Measurements from ENCODE around the gene RNF2. TPM values are rescaled to one million over a fixed set of nuclear protein-coding genes. Genes with fewer than 3 reads are reported as not detected.

The RNF2 gene
- total and polyA plus RNA-seq, 10 of the 15 experiments (the other 5 are each of a cell fraction or from before 2014, with no cell fraction given) = 4.8 to 36.3 (median 15.1) TPM

- H3K9ac ChIP-seq (ENCODE audit: control insufficient read depth, insufficient read depth, low read length) = no peak overlapping the region
- RAD21 ChIA-PET (ENCODE audit: unreplicated experiment) = no interaction called here
These were observed 35.1 kb downstream of the RNF2 start for GRCh38 chr1:185080422-185080821.

More at GRCh38 chr1:185080422-185080821, 35.1 kb downstream of the RNF2 start:
- no TSS peak for BruUV-seq (replicated peaks)
- no peak overlapping the region for H3K4me2 ChIP-seq (ENCODE audit: control insufficient read depth, insufficient read depth)
- no peaks in the 10 kb centered on the region for H4K20me1 ChIP-seq (ENCODE audit: control insufficient read depth, insufficient read depth)
- H3K79me2 ChIP-seq (ENCODE audit: control insufficient read depth, insufficient read depth, low read length) = no peaks in the 10 kb centered on the region
- ChIA-PET CTCF (no interaction called here), SMC1A (ENCODE audit: uncharacterized antibody, unreplicated experiment) (interaction anchor here (1.3 kb wide), 1 partner anchor 24 kb away, joined by 3 read pairs; no protein-coding TSS in a partner anchor), POLR2A (interaction anchor here (0.6 kb wide), 1 partner anchor 291 kb away, joined by 5 read pairs; no protein-coding TSS in a partner anchor)
- H3K9me3 ChIP-seq (replicated peaks; ENCODE audit: control insufficient read depth, insufficient read depth, low read length) = no peaks in the 10 kb centered on the region; the same call in 1 of the 3 replicates
- no peak overlapping the region for H2AFZ ChIP-seq (ENCODE audit: control insufficient read depth, low read depth, low read length)
- no peak overlapping the region for H3K4me3 ChIP-seq
- TF ChIP-seq NR2C1 (IDR thresholded peaks at IDR 0.05) = no peak
- no peak for TF ChIP-seq ZNF274 (IDR thresholded peaks at IDR 0.05; ENCODE audit: insufficient read depth, insufficient read length)
- TF ChIP-seq EGR1 (IDR thresholded peaks at IDR 0.05; ENCODE audit: borderline replicate concordance in 1 of 2, low read depth in 2 of 2, low read length in 2 of 2) = no peak
- no peak for TF ChIP-seq MEF2A (IDR thresholded peaks at IDR 0.05; ENCODE audit: insufficient read depth, low read depth, low read length)
- TF ChIP-seq RAD21 (IDR thresholded peaks at IDR 0.05; ENCODE audit: insufficient read depth, low read depth, low read length) = no peak
- no peak for TF ChIP-seq TAF1 (IDR thresholded peaks at IDR 0.05; ENCODE audit: borderline replicate concordance, low read depth, low read length)
- TF ChIP-seq POLR2AphosphoS2 (IDR thresholded peaks at IDR 0.05; ENCODE audit: low read depth, low read length) = no peak
- no peak for TF ChIP-seq NFYA (IDR thresholded peaks at IDR 0.05; ENCODE audit: borderline replicate concordance, low read depth, low read length)
- TF ChIP-seq RAD51 (IDR thresholded peaks at IDR 0.05) = no peak
- no peak for TF ChIP-seq ATF3 (IDR thresholded peaks at IDR 0.05; ENCODE audit: borderline replicate concordance, extremely low read depth, low read depth, low read length)
- TF ChIP-seq, protein P1, sequence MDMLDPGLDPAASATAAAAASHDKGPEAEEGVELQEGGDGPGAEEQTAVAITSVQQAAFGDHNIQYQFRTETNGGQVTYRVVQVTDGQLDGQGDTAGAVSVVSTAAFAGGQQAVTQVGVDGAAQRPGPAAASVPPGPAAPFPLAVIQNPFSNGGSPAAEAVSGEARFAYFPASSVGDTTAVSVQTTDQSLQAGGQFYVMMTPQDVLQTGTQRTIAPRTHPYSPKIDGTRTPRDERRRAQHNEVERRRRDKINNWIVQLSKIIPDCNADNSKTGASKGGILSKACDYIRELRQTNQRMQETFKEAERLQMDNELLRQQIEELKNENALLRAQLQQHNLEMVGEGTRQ (IDR thresholded peaks at IDR 0.05; ENCODE audit: borderline replicate concordance, low read depth, low read length) = no peak
- TF ChIP-seq, protein P2, sequence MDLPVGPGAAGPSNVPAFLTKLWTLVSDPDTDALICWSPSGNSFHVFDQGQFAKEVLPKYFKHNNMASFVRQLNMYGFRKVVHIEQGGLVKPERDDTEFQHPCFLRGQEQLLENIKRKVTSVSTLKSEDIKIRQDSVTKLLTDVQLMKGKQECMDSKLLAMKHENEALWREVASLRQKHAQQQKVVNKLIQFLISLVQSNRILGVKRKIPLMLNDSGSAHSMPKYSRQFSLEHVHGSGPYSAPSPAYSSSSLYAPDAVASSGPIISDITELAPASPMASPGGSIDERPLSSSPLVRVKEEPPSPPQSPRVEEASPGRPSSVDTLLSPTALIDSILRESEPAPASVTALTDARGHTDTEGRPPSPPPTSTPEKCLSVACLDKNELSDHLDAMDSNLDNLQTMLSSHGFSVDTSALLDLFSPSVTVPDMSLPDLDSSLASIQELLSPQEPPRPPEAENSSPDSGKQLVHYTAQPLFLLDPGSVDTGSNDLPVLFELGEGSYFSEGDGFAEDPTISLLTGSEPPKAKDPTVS (IDR thresholded peaks at IDR 0.05; ENCODE audit: low read depth, low read length) = no peak
- no peak for TF ChIP-seq BHLHE40 (IDR thresholded peaks at IDR 0.05; ENCODE audit: borderline replicate concordance in 1 of 2, low read depth in 2 of 2, low read length in 1 of 2)
- no peak for TF ChIP-seq NR2F1 (conservative IDR thresholded peaks at IDR 0.05)
- TF ChIP-seq ZNF217 (IDR thresholded peaks at IDR 0.05) = no peak
- H3K4me1 ChIP-seq (ENCODE audit: control insufficient read depth, insufficient read depth, low read length) = no peaks in the 10 kb centered on the region
- no peaks in the 10 kb centered on the region for H3K36me3 ChIP-seq (ENCODE audit: control insufficient read depth in 2 of 2, insufficient read depth in 2 of 2, low read length in 1 of 2)
- no peaks in the 10 kb centered on the region for H3K27me3 ChIP-seq (replicated peaks in 1 of 2; ENCODE audit: control insufficient read depth in 2 of 2, insufficient read depth in 2 of 2, low read length in 1 of 2)
- no peak for DNase-seq (ENCODE audit: low read depth, low spot score)
- FAIRE-seq = no peak
- no peak for ATAC-seq
- in situ Hi-C loops (cut with MboI) (no loop called here), intact Hi-C loops (cut with micrococcal nuclease; ENCODE audit: unreplicated experiment) (no loop called here)
- H3K27ac ChIP-seq (ENCODE audit: control insufficient read depth, insufficient read depth) = no peak overlapping the region

All from GM12878 (cell line).